Measurements from ENCODE around the gene ZNF670.

GRCh38 chr1:247037511-247038320 is 40.9 kb downstream of the ZNF670 start:
- no peak for TF ChIP-seq CTCF (IDR thresholded peaks at IDR 0.05)
- TF ChIP-seq EZH2 (IDR thresholded peaks at IDR 0.05) = no peak
- no peak for TF ChIP-seq EZH2phosphoT487 (IDR thresholded peaks at IDR 0.05)
